KBM-7 (cell line): ENCODE results near the gene ABCD2.
"Not testable (repeated sequence)": the region's sequence is repeated elsewhere in the genome, so short reads cannot be mapped to it uniquely, and the experiment has no call there.

Experiments used
- DNase-seq: peaks from one replicate; pipeline ENCODE4 v3.0.0-alpha.2; 2015
- in situ Hi-C: fragments of 300-500 bp; cut with MboI; formaldehyde crosslinking; loops from 2 replicates; pipeline ENCODE4 v1.14.3; 2020; ENCODE audit warnings: low sequenced_read_pairs, low pct_unique_long_range_greater_than_20kb, mixed read lengths

ABCD2 gene

GRCh38 chr12:39616666-39617065 is 2.9 kb downstream of the ABCD2 start:
- in situ Hi-C loops, result no loop called here

GRCh38 chr12:39616251-39616650 is 3.4 kb downstream of the ABCD2 start:
- DNase-seq, result no peak
- in situ Hi-C loops, result no loop called here

More at GRCh38 chr12:39616666-39617065, 2.9 kb downstream of the ABCD2 start:
- DNase-seq, result no peak

DNA sequence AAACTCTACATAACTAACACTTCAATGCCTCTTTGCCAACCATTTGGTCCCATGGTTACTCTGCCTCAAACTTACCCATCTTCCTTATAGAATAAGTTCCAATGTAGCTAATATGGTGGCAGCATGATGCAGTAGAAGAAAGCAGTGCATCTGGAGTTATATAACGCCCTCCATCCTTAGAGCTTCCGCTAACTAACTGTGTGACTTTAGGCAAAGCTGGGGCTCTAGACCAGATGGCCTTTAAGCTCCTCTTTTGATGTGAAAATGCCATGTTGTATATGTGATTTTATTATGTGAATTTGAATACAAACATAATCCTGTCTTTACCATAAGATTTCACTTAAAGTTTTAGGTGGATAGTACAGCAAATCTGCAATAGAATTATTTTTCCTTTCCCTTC is 6.1 kb downstream of the ABCD2 start:
- DNase-seq, result no peak
- in situ Hi-C loops, result no loop called here

DNA sequence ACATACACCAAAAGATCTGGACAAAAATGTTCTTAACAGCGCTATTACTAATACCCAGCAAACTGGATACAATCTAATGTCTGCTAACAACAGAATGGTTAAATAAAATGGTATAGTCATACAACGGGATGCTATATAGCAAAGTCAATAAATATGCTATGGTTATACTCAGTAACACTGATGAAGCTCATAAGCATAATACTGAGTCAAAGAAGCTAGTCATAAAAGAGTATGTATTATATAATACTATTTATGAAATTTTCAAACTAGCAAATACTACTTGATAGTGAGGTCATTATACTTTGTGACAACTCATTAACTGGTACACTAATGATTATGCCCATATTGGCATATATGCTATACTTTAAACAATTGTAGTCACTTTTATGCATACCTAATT is 7.4 kb downstream of the ABCD2 start:
- no peak for DNase-seq
- in situ Hi-C loops, result no loop called here

DNA sequence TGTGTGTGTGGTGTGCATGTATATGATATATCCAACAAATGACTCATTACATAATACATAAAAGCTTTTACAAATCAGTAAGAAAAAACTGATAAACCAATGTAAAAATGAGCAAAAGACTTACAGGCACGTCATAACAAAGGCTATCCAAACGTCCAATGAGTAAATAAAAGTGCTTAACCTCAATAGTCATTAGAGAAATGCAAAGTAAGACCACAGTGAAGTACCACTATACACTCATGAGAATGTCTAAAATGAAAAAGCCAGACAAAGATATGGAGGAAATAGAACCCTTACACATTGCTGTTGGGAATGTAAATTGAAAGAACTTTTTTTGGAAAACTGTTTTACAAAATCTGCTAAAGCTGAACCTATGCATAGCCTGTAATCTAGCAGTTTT is 7.8 kb downstream of the ABCD2 start:
- DNase-seq, result no peak
- in situ Hi-C loops, result no loop called here

GRCh38 chr12:39610436-39611025 is 9.1 kb downstream of the ABCD2 start:
- no peak for DNase-seq
- in situ Hi-C loops, result no loop called here

- in situ Hi-C loops, result no loop called here
Observed at GRCh38 chr12:39606712-39607423, 12.7 kb downstream of the ABCD2 start.

DNA sequence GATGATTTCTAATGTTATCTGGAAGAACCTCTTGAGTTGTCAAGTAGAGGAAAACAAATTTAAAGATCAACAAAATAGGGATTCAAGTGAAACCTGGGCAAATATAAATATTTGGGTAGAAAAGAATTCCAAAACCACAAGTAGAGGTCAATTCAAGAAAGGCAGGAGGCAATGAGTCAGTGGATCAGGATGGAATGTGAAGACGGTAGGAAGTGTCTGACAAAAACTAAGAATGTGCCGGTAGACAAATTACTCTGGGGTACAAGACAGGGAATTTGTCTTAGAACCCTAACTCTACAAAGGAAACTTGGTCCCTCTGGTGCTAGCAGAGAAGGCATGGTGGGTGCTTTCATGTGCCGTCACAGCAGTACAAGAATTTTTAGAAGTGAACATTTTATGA is 13.6 kb downstream of the ABCD2 start:
- no peak for DNase-seq
- in situ Hi-C loops, result no loop called here

More at GRCh38 chr12:39606712-39607423, 12.7 kb downstream of the ABCD2 start:
- DNase-seq, result no peak

- in situ Hi-C loops, result no loop called here
- DNase-seq, result no peak
Observed at GRCh38 chr12:39605501-39605900, 14.1 kb downstream of the ABCD2 start.

DNA sequence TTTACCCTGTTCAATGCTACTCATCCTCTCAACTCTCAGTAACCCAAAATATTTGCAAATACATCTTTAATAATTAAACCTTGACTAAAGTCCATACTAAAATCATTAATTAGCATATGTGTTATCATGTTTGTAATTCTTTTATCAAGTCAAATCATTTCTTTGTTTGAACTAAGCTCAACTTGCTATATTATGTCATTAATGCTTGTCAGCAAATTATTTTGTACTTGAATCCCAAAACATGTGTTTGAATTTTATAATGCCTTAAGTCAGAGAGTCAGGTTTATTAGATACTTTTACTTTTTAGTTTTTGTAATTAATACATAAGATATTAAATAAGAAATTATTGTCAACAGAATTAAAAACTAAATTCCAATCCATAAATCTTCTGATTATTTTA is 16.5 kb downstream of the ABCD2 start:
- DNase-seq, result no peak
- in situ Hi-C loops, result no loop called here

- in situ Hi-C loops, result not testable (repeated sequence)
Observed at GRCh38 chr12:39601951-39602350, 17.7 kb downstream of the ABCD2 start.

DNA sequence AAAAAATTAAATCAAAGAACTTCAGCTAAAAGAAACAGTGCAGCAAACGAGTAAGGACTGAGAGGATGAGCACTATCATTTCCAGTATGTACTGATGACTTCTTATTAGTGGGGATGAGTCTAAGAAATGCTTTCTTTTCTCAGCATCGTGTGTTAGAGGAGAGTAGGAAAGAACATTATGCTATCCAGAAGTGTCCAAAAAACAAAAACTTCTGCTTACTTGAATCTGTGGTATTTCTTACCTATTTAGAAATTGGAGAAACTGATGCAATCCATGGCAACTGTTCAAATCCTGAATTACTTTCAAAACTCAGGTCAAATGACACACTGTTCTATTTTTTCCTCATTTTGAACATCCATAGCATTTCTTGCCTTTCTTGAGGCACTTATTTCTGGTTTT is 23.7 kb downstream of the ABCD2 start:
- DNase-seq, result no peak
- in situ Hi-C loops, result no loop called here

More at GRCh38 chr12:39601951-39602350, 17.7 kb downstream of the ABCD2 start:
- DNase-seq, result not testable (repeated sequence)

- DNase-seq, result no peak
- in situ Hi-C loops, result no loop called here
Observed at GRCh38 chr12:39592295-39592694, 27.3 kb downstream of the ABCD2 start.

- no peak for DNase-seq
- in situ Hi-C loops, result no loop called here
Observed at GRCh38 chr12:39588348-39588747, 31.3 kb downstream of the ABCD2 start.

GRCh38 chr12:39587225-39587624 is 32.4 kb downstream of the ABCD2 start:
- peak; percentile 37 for DNase-seq
- in situ Hi-C loops, result no loop called here

GRCh38 chr12:39586816-39587215 is 32.8 kb downstream of the ABCD2 start:
- DNase-seq, result no peak
- in situ Hi-C loops, result no loop called here

DNA sequence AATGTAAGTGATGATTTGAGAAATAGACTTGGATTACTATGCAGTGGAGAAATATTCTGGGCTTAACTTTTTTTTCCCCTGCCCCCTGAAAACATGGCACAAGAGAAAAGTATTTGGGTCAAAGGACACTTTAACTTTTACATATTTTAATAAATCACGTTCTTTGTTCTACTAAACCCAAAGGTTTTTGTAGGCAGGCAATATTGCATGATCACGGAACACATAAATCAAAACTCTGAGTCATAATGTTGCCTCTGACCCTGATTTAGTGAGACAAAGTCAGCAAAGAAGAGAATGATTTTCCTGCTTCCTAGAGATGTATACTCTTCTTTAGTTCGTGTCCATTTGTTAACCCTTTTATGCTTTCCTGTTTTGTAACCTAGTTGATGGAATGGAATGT is 38.0 kb downstream of the ABCD2 start:
- no peak for DNase-seq
- in situ Hi-C loops, result no loop called here

- no peak for DNase-seq
- in situ Hi-C loops, result no loop called here
Observed at GRCh38 chr12:39575498-39575875, 44.1 kb downstream of the ABCD2 start.

- in situ Hi-C loops, result no loop called here
- DNase-seq, result no peak
Observed at GRCh38 chr12:39574785-39575497, 44.7 kb downstream of the ABCD2 start.

DNA sequence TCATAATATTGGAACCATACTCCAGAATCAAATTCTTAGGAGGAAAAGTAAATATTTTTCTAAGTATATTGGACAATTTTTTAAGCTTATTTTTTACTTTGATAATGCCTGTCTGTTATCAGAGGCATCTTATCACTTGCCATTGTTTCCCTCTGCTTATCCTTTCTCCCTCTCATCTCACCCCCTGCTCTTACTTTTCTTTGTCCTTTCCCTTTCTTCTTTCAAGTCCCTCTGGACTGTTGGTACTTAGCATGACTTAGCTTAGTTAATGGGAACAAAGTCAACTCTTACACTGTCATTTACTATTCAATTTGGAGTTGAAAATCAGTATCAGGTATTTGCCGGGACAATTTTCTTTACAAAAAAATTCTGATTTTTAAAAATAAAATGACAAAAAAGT is 45.2 kb downstream of the ABCD2 start:
- in situ Hi-C loops, result no loop called here
- no peak for DNase-seq
